Activated CD8-positive, alpha-beta memory T cell treated with anti-CD3 and anti-CD28 coated beads, Interleukin-2, amount 50 U/mL, for 1 hour (primary cell): ENCODE data around the gene ABCG1.

Experiments
- DNase-seq: peaks from one replicate; pipeline ENCODE4 v3.0.0-alpha.2; 2020; ENCODE audit errors: extremely low read depth

ABCG1 gene

GRCh38 chr21:42251654-42252324 is 32.8 kb downstream of the ABCG1 start:
- DNase-seq: no peak

GRCh38 chr21:42252325-42252654 is 33.4 kb downstream of the ABCG1 start:
- no peak for DNase-seq

- no peak for DNase-seq
Observed at GRCh38 chr21:42252778-42253340, 33.9 kb downstream of the ABCG1 start.

GRCh38 chr21:42253466-42253865 is 34.5 kb downstream of the ABCG1 start:
- DNase-seq: no peak

- DNase-seq: no peak
Observed at GRCh38 chr21:42254083-42254482, 35.1 kb downstream of the ABCG1 start.

GRCh38 chr21:42254651-42255601 is 36.0 kb downstream of the ABCG1 start:
- no peak for DNase-seq

GRCh38 chr21:42255825-42256224 is 36.9 kb downstream of the ABCG1 start:
- DNase-seq: no peak

- no peak for DNase-seq
Observed at GRCh38 chr21:42256316-42256715, 37.4 kb downstream of the ABCG1 start.

GRCh38 chr21:42257091-42257765 is 38.3 kb downstream of the ABCG1 start:
- no peak for DNase-seq

GRCh38 chr21:42258150-42258884 is 39.4 kb downstream of the ABCG1 start:
- DNase-seq: peak; percentile 69

- no peak for DNase-seq
Observed at GRCh38 chr21:42258885-42259407, 40.0 kb downstream of the ABCG1 start.

GRCh38 chr21:42260121-42260520 is 41.2 kb downstream of the ABCG1 start:
- no peak for DNase-seq

GRCh38 chr21:42261829-42262200 is 42.9 kb downstream of the ABCG1 start:
- DNase-seq: no peak

GRCh38 chr21:42262831-42263231 is 43.9 kb downstream of the ABCG1 start:
- DNase-seq: no peak

GRCh38 chr21:42263591-42264131 is 44.7 kb downstream of the ABCG1 start:
- no peak for DNase-seq

GRCh38 chr21:42264245-42265195 is 45.6 kb downstream of the ABCG1 start:
- no peak for DNase-seq

GRCh38 chr21:42265231-42265812 is 46.4 kb downstream of the ABCG1 start:
- no peak for DNase-seq

GRCh38 chr21:42266971-42267556 is 48.1 kb downstream of the ABCG1 start:
- no peak for DNase-seq

GRCh38 chr21:42269386-42269785 is 50.4 kb downstream of the ABCG1 start:
- no peak for DNase-seq
